A549 (cell line): ENCODE results near the gene RERE. TPM values are rescaled to one million over a fixed set of nuclear protein-coding genes. Genes with fewer than 3 reads are reported as not detected.

Experiments
- ATAC-seq, 2 experiments: fragments of 200-7000 bp in 1 of 2; fragments of >200 bp in 1 of 2; cut with Nextera tagmentation in 1 of 2; cut with Tn5 transposase in 1 of 2; 3 replicates each; pipeline versions ENCODE4 v1.8.0 to v1.9.1; 2018 to 2020; ENCODE audit warnings: mild to moderate bottlenecking in 1 of 2, moderate library complexity in 1 of 2
- CTCF ChIA-PET: fragments of 300-600 bp; sonication (Branson Sonifier 250); formaldehyde crosslinking; extraction: SDS; loops from one replicate; lab custom pipeline; 2021; ENCODE audit warnings: antibody characterized with exemption, inconsistent platforms; lab: Yijun Ruan, JAX
- POLR2A ChIA-PET: fragments of 350-600 bp; formaldehyde crosslinking; extraction: SDS; loops from one replicate; lab custom pipeline; 2021; ENCODE audit warnings: antibody characterized with exemption, inconsistent platforms; lab: Yijun Ruan, JAX
- DNase-seq, 2 experiments: peaks; one replicate each; pipeline versions ENCODE4 v3.0.0 to v3.0.0-alpha.2; 2011 to 2016; ENCODE audit warnings: low read depth in 1 of 2, low spot score in 1 of 2
- FAIRE-seq: peaks from 2 replicates; lab custom pipeline; 2011; peaks lifted over from hg19 to GRCh38; lab: Jason Lieb, UNC
- H3K27ac ChIP-seq, 2 experiments: fragments of >200 bp; sonication (Bioruptor Twin); formaldehyde crosslinking; 3 replicates each; pipeline ENCODE4 v1.5.1; 2016 to 2017
- H3K4me1 ChIP-seq: fragments of >200 bp; sonication (Bioruptor Twin); formaldehyde crosslinking; 3 replicates; pipeline ENCODE4 v1.6.1; 2016
- H3K4me2 ChIP-seq: fragments of >200 bp; sonication (Bioruptor Twin); formaldehyde crosslinking; 3 replicates; pipeline ENCODE4 v1.6.1; 2016
- H3K4me3 ChIP-seq: fragments of >200 bp; sonication (Bioruptor Twin); formaldehyde crosslinking; 3 replicates; pipeline ENCODE4 v1.5.1; 2016
- H3K9me3 ChIP-seq: fragments of >200 bp; sonication (Bioruptor Twin); formaldehyde crosslinking; 3 replicates; pipeline ENCODE4 v1.6.1; 2016
- ATOH8 ChIP-seq: fragments of 250-450 bp; sonication (Bioruptor Pico); IDR thresholded peaks from 2 replicates; pipeline ENCODE4 v1.5.0; 2020; ENCODE audit warnings: low read depth, mild to moderate bottlenecking, moderate library complexity
- BHLHE40 ChIP-seq: IDR thresholded peaks from 2 replicates; pipeline ENCODE4 v1.6.1; 2012; ENCODE audit warnings: low read depth, low read length, inconsistent platforms
- CBX2 ChIP-seq: fragments of 200-600 bp; sonication (generic); IDR thresholded peaks from 2 replicates; pipeline ENCODE4 v1.6.1; 2016; ENCODE audit warnings: low read depth, mild to moderate bottlenecking, borderline replicate concordance
- CHD2 ChIP-seq: fragments of 150-350 bp; IDR thresholded peaks from 2 replicates; pipeline ENCODE4 v1.6.1; 2014; ENCODE audit warnings: low read length; ENCODE audit not compliant: partially characterized antibody
- CHD4 ChIP-seq: fragments of 200-600 bp; sonication (generic); IDR thresholded peaks from 2 replicates; pipeline ENCODE4 v1.6.1; 2016; ENCODE audit warnings: antibody characterized with exemption, mild to moderate bottlenecking, borderline replicate concordance
- EP300 ChIP-seq, 2 experiments: fragments of >200 bp; sonication (Bioruptor Twin); formaldehyde crosslinking; IDR thresholded peaks; 2 replicates in 1 of 2; 3 replicates in 1 of 2; pipeline ENCODE4 v1.6.1; 2016 to 2017
- FOSB ChIP-seq: fragments of 250-450 bp; sonication (Bioruptor Pico); IDR thresholded peaks from 2 replicates; pipeline ENCODE4 v1.5.0; 2020; ENCODE audit warnings: mild to moderate bottlenecking, moderate library complexity
- FOSL2 ChIP-seq, 2 experiments: fragments of 450-650 bp in 1 of 2; fragments of >200 bp in 1 of 2; sonication (Bioruptor Twin) in 1 of 2; formaldehyde crosslinking; IDR thresholded peaks; 2 replicates each; pipeline versions ENCODE4 v1.5.0 to v1.6.1; 2016 to 2020; ENCODE audit warnings: mild to moderate bottlenecking in 1 of 2, moderate library complexity in 1 of 2
- FOXS1 ChIP-seq: fragments of 250-450 bp; sonication (Bioruptor Pico); IDR thresholded peaks from 2 replicates; pipeline ENCODE4 v1.5.0; 2020; ENCODE audit warnings: mild to moderate bottlenecking, moderate library complexity
- HOXA7 ChIP-seq: fragments of 250-450 bp; sonication (Bioruptor Pico); IDR thresholded peaks from 2 replicates; pipeline ENCODE4 v1.5.0; 2020; ENCODE audit warnings: mild to moderate bottlenecking, moderate library complexity
- HOXB13 ChIP-seq: fragments of 250-450 bp; sonication (Bioruptor Pico); IDR thresholded peaks from 2 replicates; pipeline ENCODE4 v1.5.0; 2020; ENCODE audit warnings: low read depth, mild to moderate bottlenecking, moderate library complexity
- HOXB5 ChIP-seq: fragments of 250-450 bp; sonication (Bioruptor Pico); IDR thresholded peaks from 2 replicates; pipeline ENCODE4 v1.5.0; 2020; ENCODE audit warnings: mild to moderate bottlenecking, moderate library complexity
- JUN ChIP-seq, 2 experiments: fragments of >200 bp; sonication (Bioruptor Twin); formaldehyde crosslinking; IDR thresholded peaks; 2 replicates in 1 of 2; 3 replicates in 1 of 2; pipeline ENCODE4 v1.6.1; 2016 to 2017
- JUNB ChIP-seq: fragments of >200 bp; sonication (Bioruptor Twin); formaldehyde crosslinking; IDR thresholded peaks from 2 replicates; pipeline ENCODE4 v1.6.1; 2016
- KDM5A ChIP-seq: fragments of 200-600 bp; sonication (generic); IDR thresholded peaks from 2 replicates; pipeline ENCODE4 v1.6.1; 2016; ENCODE audit warnings: antibody characterized with exemption, mild to moderate bottlenecking
- MAFK ChIP-seq: fragments of 450-650 bp; IDR thresholded peaks from 2 replicates; pipeline ENCODE4 v1.6.1; 2014; ENCODE audit not compliant: partially characterized antibody
- MAX ChIP-seq: IDR thresholded peaks from 2 replicates; pipeline ENCODE4 v1.6.1; 2012
- NR3C1 ChIP-seq: fragments of >200 bp; sonication (Bioruptor Twin); formaldehyde crosslinking; IDR thresholded peaks from 3 replicates; pipeline ENCODE4 v1.6.1; 2017
- PBX3 ChIP-seq: IDR thresholded peaks from 2 replicates; pipeline ENCODE4 v1.6.1; 2012
- POLR2A ChIP-seq: IDR thresholded peaks from 2 replicates; pipeline ENCODE4 v1.6.1; 2012; ENCODE audit warnings: mild to moderate bottlenecking, low read length
- POLR2AphosphoS2 ChIP-seq: conservative IDR thresholded peaks from 2 replicates; pipeline ENCODE4 v1.6.1; 2012; ENCODE audit warnings: low read length, improper control_type of control experiment, inconsistent platforms
- RAD21 ChIP-seq, 2 experiments: fragments of >200 bp in 1 of 2; sonication (Bioruptor Twin) in 1 of 2; formaldehyde crosslinking in 1 of 2; IDR thresholded peaks in 1 of 2; conservative IDR thresholded peaks in 1 of 2; 2 replicates in 1 of 2; 3 replicates in 1 of 2; pipeline ENCODE4 v1.6.1; 2012 to 2018; ENCODE audit warnings: inconsistent platforms in 1 of 2
- REST ChIP-seq: fragments of 200-600 bp; sonication (generic); IDR thresholded peaks from 2 replicates; pipeline ENCODE4 v1.6.1; 2016; ENCODE audit warnings: antibody characterized with exemption, mild to moderate bottlenecking, moderate library complexity
- RFX5 ChIP-seq: fragments of 450-650 bp; IDR thresholded peaks from 2 replicates; pipeline ENCODE4 v1.7.1; 2014; ENCODE audit warnings: antibody characterized with exemption, mild to moderate bottlenecking, moderate library complexity
- SMC3 ChIP-seq: fragments of >200 bp; sonication (Bioruptor Twin); formaldehyde crosslinking; IDR thresholded peaks from 3 replicates; pipeline ENCODE4 v1.6.1; 2018; ENCODE audit warnings: inconsistent platforms
- TFCP2L1 ChIP-seq: fragments of 250-450 bp; sonication (Bioruptor Pico); IDR thresholded peaks from 2 replicates; pipeline ENCODE4 v1.5.0; 2021; ENCODE audit warnings: mild to moderate bottlenecking
- WGBS: methylation state at CpG from one replicate; pipeline ENCODE4 v1.1.6; 2017; ENCODE audit errors: missing lambda C conversion rate; 5-methylcytosine and 5-hydroxymethylcytosine counted together
- polyA plus RNA-seq, 4 experiments: library from polyadenylated mRNA; depleted of rRNA in 3 of 4; stranded (reverse); fragments of >200 nt; fragmentation: RNase III in 1 of 4; extraction: RNeasy Plus Mini Kit Qiagen cat#74134 plus additional on column Dnase treatment in 1 of 4; gene quantifications; 2 replicates in 3 of 4; 3 replicates in 1 of 4; pipeline ENCODE4 v1.2.3, GENCODE V29; 2011 to 2017
- TF ChIP-seq, protein P1 (sequence below): fragments of >200 bp; sonication (Bioruptor Twin); formaldehyde crosslinking; IDR thresholded peaks from 2 replicates; pipeline ENCODE4 v1.6.1; 2016
- TF ChIP-seq, protein P2 (sequence below): fragments of >200 bp; sonication (Bioruptor Twin); formaldehyde crosslinking; IDR thresholded peaks from 3 replicates; pipeline ENCODE4 v1.5.1; 2016

Gene RERE
- polyA plus RNA-seq, 2 of the 4 experiments (the other 2 are of a cell fraction): 12.6 to 28.6 TPM

DNA sequence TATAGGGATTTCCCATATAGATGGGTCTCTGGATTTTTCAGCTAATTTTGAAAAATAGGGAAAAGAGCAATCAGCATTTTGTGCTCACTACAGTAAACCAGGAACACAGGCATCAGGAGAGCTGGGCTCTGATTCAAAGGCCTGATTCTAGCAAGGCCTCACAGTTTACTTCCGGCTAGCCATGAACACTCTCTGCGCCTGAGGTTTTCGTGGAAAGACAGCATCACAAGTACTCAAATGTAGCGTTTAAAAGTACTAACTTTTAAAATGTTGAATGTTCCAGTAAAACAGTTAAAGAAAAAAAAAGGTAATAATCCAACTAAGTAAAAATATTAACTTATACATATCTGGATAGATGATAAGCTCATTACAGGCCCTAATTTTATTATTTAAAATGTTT, 379.0 kb downstream of the RERE start:
- ChIA-PET CTCF (interaction anchor here (0.7 to 1.3 kb wide), 3 partner anchors 9 to 88 kb away, joined by 3 to 4 read pairs (median 3); no protein-coding TSS in a partner anchor), POLR2A (no interaction called here)
- DNase-seq (no peak), ATAC-seq (no peak), FAIRE-seq (no peak)
- TF ChIP-seq ATOH8 (CRISPR knock-in tag) (no peak), PBX3 (no peak), HOXA7 (no peak), POLR2A (no peak), REST (no peak), CHD4 (no peak), RFX5 (no peak), KDM5A (no peak), SMC3 (no peak), POLR2AphosphoS2 (no peak), JUN (IDR thresholded peaks at IDR 0.05) (no peak), JUNB (no peak), HOXB5 (no peak), MAFK (no peak)
- TF ChIP-seq, protein P1, sequence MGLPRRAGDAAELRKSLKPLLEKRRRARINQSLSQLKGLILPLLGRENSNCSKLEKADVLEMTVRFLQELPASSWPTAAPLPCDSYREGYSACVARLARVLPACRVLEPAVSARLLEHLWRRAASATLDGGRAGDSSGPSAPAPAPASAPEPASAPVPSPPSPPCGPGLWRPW: no peak
- 94% methylated on average over 4 of the region's 4 CpGs for WGBS
- Histone ChIP-seq H3K4me2 (no peak overlapping the region), H3K9me3 (no peaks in the 10 kb centered on the region), H3K4me3 (no peak overlapping the region), H3K27ac (no peak overlapping the region), H3K4me1 (no peaks in the 10 kb centered on the region)

- POLR2A ChIA-PET: no interaction called here
- FAIRE-seq (no peak), DNase-seq (no peak), ATAC-seq (no peak)
- Histone ChIP-seq H3K9me3 (no peaks in the 10 kb centered on the region), H3K4me3 (no peak overlapping the region), H3K4me2 (no peak overlapping the region), H3K27ac (no peak overlapping the region), H3K4me1 (no peaks in the 10 kb centered on the region)
- WGBS: 93% methylated on average over 4 of the region's 4 CpGs
- TF ChIP-seq CHD2: no peak
- TF ChIP-seq TFCP2L1: no peak
- no peak for TF ChIP-seq RFX5
- no peak for TF ChIP-seq CBX2
- TF ChIP-seq POLR2AphosphoS2: no peak
- no peak for TF ChIP-seq HOXB13 (CRISPR knock-in tag)
- TF ChIP-seq NR3C1: no peak
- TF ChIP-seq HOXB5: no peak
- TF ChIP-seq, protein P2, sequence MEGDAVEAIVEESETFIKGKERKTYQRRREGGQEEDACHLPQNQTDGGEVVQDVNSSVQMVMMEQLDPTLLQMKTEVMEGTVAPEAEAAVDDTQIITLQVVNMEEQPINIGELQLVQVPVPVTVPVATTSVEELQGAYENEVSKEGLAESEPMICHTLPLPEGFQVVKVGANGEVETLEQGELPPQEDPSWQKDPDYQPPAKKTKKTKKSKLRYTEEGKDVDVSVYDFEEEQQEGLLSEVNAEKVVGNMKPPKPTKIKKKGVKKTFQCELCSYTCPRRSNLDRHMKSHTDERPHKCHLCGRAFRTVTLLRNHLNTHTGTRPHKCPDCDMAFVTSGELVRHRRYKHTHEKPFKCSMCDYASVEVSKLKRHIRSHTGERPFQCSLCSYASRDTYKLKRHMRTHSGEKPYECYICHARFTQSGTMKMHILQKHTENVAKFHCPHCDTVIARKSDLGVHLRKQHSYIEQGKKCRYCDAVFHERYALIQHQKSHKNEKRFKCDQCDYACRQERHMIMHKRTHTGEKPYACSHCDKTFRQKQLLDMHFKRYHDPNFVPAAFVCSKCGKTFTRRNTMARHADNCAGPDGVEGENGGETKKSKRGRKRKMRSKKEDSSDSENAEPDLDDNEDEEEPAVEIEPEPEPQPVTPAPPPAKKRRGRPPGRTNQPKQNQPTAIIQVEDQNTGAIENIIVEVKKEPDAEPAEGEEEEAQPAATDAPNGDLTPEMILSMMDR: no peak
- TF ChIP-seq FOSL2 (IDR thresholded peaks at IDR 0.05): no peak
- no peak for TF ChIP-seq FOSL2 (CRISPR knock-in tag; IDR thresholded peaks at IDR 0.05)
- no peak for TF ChIP-seq BHLHE40
- no peak for TF ChIP-seq HOXA7
- TF ChIP-seq EP300 (IDR thresholded peaks at IDR 0.05): no peak
- no peak for TF ChIP-seq FOXS1 (CRISPR knock-in tag)
- no peak for TF ChIP-seq RAD21 (conservative IDR thresholded peaks at IDR 0.05 in 1 of 2, IDR thresholded peaks at IDR 0.05 in 1 of 2)
- TF ChIP-seq FOSB (CRISPR knock-in tag): no peak
- TF ChIP-seq SMC3: no peak
- no peak for TF ChIP-seq MAX
- no peak for TF ChIP-seq KDM5A
- CTCF ChIA-PET: no interaction called here
Observed at GRCh38 chr1:8437347-8437746, 380.1 kb downstream of the RERE start.
